ENCODE measurements around the gene CBFA2T3.

Gene CBFA2T3

GRCh38 chr16:88970050-88970449, 7.0 kb downstream of the CBFA2T3 start:
- no peak for TF ChIP-seq CTCF (IDR thresholded peaks at IDR 0.05; ENCODE audit: insufficient read depth, low read length)
- no peak for DNase-seq (ENCODE audit: low read depth in 1 of 2, low spot score in 1 of 2)
- H3K27me3 ChIP-seq (ENCODE audit: insufficient read depth, poor library complexity, severe bottlenecking), result no peaks in the 10 kb centered on the region
- no peak overlapping the region for H3K4me3 ChIP-seq (replicated peaks; ENCODE audit: insufficient read depth, low read length)
- H3K27ac ChIP-seq (replicated peaks), result no peak overlapping the region

- TF ChIP-seq POLR2AphosphoS5 (IDR thresholded peaks at IDR 0.05; ENCODE audit: low read depth) (no peak), GABPA (IDR thresholded peaks at IDR 0.05; ENCODE audit: low read depth) (no peak), REST (IDR thresholded peaks at IDR 0.05; ENCODE audit: insufficient replicate concordance, low read depth) (no peak)
- H3K4me3 ChIP-seq (replicated peaks; ENCODE audit: insufficient read depth, low read length), result no peak overlapping the region
- no peak for DNase-seq (ENCODE audit: low read depth in 1 of 2, low spot score in 1 of 2)
- H3K27ac ChIP-seq (replicated peaks), result no peak overlapping the region
- no peaks in the 10 kb centered on the region for H3K27me3 ChIP-seq (ENCODE audit: insufficient read depth, poor library complexity, severe bottlenecking)
Measured at GRCh38 chr16:88969361-88969831, 7.6 kb downstream of the CBFA2T3 start.

- no peak overlapping the region for H3K27ac ChIP-seq (replicated peaks)
- H3K4me3 ChIP-seq (replicated peaks; ENCODE audit: insufficient read depth, low read length), result no peak overlapping the region
- no peaks in the 10 kb centered on the region for H3K27me3 ChIP-seq (ENCODE audit: insufficient read depth, poor library complexity, severe bottlenecking)
Measured at GRCh38 chr16:88968589-88969280, 8.3 kb downstream of the CBFA2T3 start.

More at GRCh38 chr16:88968589-88969280, 8.3 kb downstream of the CBFA2T3 start:
- TF ChIP-seq CTCF (IDR thresholded peaks at IDR 0.05; ENCODE audit: insufficient read depth, low read length), result no peak
- no peak for TF ChIP-seq REST (IDR thresholded peaks at IDR 0.05; ENCODE audit: insufficient replicate concordance, low read depth)
- no peak for TF ChIP-seq SPI1 (IDR thresholded peaks at IDR 0.05; ENCODE audit: borderline replicate concordance, low read depth)
- TF ChIP-seq POLR2AphosphoS5 (IDR thresholded peaks at IDR 0.05; ENCODE audit: low read depth), result no peak
- no peak for TF ChIP-seq GABPA (IDR thresholded peaks at IDR 0.05; ENCODE audit: low read depth)
- DNase-seq (ENCODE audit: low read depth in 1 of 2, low spot score in 1 of 2), result no peak

Data from HL-60 (cell line).